GM18519 (cell line): ENCODE data around the gene TMEM107.

Source experiments
- ATAC-seq: cut with Tn5 transposase; IDR thresholded peaks from one replicate; pipeline ENCODE4 v1.9.1; 2021; ENCODE audit warnings: mild to moderate bottlenecking, moderate library complexity; ENCODE audit not compliant: unreplicated experiment, low FRiP score

TMEM107 gene

DNA sequence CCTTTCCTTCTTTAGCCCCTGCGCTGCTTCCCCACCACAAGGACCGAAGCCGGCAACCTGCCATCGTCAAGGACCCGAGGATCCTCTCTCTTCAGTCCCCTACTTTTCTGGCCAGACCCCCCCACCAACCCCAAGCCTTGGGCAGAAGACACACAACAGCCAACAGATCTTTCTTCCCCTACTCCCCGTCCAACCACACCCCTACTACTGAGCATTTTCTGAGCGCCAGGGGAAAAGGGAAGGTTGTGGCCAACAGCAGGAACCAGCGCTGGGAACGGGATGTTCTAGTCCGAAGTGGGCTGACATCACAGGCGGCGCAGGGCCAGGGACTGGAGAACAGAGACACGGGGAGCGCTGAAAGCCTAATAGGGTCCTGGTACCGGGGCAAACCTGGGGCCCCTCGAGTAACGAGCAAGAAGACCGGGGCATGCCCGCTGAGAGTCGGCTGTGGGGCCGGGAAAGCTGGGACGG lies 24.5 kb downstream of the TMEM107 start:
- no peak for ATAC-seq

- no peak for ATAC-seq
Observed at GRCh38 chr17:8151120-8151640, 25.0 kb downstream of the TMEM107 start.

DNA sequence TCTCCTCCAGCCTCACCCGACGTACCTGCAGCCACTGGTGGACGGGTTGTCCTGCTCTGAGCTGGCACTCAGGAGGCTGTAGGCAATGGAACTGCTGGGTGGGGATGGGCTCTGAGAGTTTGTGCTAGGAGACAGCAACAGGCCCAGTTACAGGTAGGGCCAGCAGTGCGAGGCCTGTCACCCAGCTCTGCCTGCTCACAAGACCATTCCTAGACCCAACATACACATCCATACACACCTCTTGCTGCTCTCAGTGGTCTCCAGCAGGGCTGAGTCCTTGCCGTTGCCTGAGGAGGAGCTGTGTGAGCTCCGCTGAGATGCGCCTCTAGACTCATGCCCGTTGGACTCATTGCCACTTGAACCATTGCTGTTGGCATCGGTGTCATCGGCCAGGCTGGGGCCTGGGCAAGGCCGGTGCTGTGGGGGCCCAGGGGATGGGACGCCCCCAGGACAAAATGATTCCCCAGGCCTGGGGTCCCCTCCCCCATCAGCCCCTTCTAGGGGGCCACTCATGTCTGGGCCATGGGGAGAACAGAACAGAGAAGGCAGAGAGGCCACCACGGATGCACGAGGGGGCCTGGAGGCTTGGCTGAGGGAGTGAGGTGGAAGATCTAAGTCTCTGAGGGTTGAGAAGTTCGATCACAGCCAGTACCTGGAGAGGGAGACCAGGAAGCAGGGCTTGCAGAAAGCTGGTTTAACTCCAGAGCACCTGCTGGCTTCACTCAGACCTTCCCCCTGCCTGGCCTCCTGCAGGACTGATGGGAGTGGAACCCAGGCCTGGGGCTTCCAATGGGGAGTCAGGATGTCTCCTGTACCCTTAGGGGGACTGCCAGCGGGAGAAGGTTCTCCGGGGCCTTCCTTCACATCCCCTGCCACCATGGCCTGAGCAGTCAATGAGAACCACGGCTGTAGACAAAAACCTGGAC lies 25.7 kb downstream of the TMEM107 start:
- no peak for ATAC-seq

DNA sequence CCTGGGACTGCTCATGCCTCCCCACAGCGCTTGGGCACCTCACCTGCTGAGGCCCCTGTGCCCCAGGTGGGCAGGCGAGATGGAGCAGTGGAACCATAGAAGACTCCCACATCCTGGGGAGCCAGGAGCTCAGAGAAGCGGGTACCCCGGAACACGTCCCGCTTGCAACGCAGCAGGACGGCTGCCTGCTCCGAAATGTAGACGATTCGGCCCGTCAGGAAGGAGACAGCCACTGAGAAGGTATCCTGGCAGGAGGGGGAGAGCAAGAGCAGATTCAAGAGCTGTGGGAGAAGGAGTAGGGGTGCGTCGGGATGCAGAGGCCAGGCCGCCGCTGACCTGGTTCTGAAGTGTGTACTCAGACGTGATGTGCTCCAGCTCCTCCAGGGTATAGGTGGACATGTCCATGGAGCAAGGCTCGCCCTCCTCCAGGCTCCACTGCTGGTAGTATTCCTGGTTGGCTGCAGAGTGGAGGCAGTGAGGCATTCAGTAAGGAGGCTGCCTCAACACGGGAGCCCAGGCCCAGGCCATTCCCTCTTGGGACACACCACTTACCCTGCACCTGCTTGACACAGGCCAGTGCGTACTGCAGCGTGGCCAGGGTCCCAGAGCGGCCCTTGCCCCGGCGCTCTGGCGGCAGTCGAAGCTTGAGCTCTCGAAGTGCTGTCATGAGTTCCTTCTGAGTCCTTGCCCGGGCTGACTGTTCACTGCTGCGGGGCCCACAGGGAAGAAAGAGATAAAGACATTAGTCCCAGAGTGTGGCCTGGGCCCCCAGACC lies 26.6 kb downstream of the TMEM107 start:
- no peak for ATAC-seq

DNA sequence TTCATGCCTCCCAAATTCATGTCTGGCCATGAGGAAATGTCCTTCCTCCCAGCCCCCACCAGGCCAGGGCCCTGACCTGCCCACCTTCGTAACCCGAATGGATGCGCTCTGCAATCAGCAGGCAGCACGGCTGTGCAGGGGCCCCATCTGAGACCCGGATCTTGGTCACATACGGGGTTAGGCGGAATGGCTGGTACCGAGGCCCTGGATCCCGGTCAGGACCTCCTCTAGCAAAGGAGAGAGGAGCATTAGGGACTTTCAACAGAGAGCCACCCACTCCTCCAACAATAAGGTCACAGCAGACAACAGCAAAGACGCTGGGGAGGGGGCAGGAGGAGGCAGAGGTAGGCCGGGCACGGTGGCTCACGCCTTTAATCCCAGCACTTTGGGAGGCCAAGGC lies 27.6 kb downstream of the TMEM107 start:
- ATAC-seq = no peak

GRCh38 chr17:8147805-8148404 lies 28.3 kb downstream of the TMEM107 start:
- ATAC-seq = no peak

- ATAC-seq = no peak
Observed at GRCh38 chr17:8147141-8147804, 28.9 kb downstream of the TMEM107 start.

DNA sequence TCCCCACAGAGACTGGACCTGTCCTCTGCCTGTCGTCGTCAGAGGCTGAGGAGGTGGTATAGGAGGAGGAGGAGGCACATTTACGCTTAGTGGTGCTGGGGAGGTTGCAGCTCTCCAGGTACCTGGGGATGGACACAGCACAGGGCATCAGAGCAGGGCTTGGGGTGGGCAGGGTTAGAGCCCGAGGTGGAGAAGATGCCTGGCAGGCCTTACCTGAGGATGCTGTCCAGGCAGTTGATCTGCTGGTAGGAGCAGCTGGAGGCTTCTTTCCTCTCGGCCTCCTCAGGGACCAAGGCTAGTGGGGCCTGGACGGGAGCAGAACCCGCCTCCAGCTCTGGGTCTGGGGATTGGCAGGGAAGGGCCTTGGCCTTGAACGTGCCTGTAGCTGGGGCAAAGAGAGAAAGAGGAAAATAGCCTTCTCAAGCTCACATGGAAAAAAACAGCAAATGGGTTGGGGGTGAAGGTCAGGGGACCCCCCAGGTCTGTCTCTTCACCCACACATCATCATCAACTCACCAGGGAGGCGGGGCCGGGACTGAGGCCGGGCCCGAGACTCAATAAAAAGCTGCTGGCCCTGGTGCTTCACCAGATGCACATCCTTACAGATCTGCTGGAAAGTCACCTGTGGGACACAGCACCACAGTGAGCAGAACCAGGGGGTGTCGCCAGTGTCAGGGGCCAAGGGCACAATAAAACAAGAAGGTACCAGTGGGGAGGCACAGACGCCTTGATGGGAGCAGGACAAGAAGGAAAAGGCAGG lies 29.6 kb downstream of the TMEM107 start:
- ATAC-seq = no peak

- ATAC-seq = no peak
Observed at GRCh38 chr17:8145811-8146210, 30.4 kb downstream of the TMEM107 start.

DNA sequence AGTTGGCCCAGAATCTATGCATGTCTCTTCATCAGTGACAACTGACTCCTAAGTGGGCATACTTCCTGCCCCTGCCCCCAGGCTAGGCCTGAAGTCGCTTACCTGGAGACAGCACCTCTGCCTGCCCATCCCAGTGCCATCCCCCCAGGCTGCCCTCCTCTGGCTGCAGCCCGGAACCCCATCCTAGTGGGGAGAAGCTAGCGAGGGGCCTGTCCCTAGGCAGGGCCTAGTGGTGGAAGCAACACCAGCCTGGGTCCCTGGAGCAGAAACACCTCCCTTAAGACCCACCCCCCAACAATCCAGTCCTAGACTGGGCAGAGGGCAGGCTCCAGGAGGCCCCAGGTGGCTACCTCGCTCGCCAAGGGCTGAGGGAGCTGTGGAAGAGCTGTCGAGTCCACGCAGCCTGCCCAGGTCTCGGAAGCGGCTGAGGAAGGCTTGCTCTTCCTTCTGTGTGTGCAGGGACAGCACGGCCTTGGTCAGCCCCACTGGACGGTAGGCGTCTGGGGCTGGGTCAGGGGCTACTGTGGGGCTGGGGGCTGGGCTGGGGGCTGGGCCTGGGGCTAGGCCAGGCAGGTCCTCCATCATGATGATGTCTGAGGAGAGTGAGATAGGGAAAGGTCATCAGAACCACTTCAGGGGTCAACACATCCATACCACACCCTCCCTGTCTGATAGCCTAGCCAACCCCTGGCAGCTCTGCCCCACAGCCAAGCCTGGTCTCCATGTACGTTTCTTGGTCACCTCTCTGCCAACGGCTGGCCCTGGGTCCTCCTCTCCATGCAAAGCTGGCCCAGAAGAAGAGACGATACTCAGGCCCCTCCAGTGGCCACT lies 31.6 kb downstream of the TMEM107 start:
- no peak for ATAC-seq

DNA sequence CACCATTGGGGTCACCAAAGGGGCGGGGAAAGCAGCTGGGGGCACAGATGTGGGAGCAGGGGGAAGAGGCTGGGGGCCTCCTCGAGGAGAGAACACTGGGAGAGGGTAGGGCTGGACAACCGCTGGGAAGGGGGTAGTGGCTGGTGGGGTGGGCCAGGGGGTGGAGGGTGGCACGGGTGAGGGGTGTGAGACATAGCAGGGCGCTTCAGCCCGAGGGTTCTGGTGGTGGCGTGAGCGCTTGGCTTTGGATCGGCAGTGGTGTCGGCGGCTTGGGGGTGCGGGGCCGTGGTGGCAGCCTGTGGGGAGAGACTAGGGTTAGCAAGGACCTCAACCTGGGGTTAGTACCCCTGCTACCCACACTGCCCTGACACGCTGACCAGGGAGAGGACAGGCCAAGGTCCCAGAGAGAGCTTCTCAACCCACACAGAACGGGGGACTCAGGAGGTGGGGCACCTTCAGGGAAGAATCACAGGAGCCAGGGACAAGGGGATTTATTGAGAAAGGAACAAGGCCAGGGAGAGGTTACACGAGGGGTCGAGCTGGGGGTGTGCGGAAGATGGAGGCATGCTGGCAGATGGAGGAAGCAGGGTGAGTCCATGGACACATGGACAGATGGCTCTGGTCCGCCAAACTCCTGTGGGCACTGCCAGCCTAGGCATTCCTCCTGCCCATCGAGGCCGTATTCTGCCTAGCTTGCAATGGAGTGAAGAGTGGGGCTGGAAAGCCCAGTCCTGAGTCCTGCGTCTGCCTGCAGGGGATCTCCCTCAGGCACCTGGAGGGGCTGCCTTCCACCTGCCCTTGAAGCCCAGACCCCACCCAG lies 32.4 kb downstream of the TMEM107 start:
- no peak for ATAC-seq

DNA sequence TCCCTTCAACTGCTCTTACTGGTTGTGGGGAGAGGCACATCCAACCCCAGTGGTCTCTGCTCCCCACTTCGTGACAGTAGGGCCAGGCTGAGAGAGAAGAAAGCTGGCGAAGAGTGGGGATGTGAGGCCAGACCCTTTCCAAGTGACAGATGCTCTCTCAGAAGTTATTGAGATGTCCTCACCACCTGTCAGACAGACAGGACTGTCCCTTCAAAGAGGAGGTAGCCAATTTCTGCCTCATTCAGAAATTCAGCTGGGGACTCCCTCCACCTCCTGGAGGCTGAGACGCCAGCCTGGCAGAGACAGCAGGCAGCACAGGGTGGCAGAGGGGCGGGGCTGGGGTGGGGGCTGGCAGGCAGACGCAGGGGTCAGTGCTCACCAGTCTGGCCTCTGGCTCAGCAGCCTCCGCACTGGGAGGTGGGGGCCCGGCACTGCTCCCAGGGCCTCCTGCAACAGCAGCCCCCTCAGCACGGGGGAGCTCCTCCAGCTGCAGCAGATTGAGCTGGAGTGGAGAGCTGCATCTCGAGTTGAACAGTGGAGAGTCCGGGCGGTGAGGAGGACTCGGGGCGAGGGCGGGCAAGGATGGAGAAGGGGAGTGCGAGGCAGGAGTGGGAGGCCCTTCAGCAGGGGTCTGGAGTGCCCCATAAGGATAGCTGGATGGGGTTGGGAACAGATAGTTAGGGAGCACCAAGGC lies 33.1 kb downstream of the TMEM107 start:
- no peak for ATAC-seq

- ATAC-seq = no peak
Observed at GRCh38 chr17:8142158-8142886, 33.9 kb downstream of the TMEM107 start.

GRCh38 chr17:8141741-8142140 lies 34.4 kb downstream of the TMEM107 start:
- no peak for ATAC-seq

DNA sequence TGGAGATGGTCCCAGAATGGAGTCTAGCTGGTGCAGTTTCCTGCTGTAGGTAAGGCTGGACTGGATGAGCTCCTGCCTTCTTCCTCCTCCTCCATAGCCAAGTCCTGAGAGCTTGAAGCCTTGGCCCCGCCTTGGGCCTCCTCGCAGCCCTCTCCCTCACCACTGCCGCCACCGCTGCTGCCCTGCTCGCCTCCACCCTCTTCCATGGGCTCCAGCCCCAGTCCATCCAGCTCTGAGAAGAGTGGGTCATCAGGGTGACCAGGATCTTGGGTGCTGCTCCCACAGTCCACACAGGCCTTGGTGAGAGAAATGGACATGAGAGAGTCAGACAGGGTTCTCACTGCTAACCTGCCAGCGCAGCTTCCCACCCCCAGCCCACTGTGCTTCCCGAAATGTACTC lies 35.1 kb downstream of the TMEM107 start:
- no peak for ATAC-seq
